WTC11 (cell line): Measurements from ENCODE around the gene EDEM2. TPM values are rescaled to one million over a fixed set of nuclear protein-coding genes. Genes with fewer than 3 reads are reported as not detected.

Source experiments
- ATAC-seq: fragments of 200-7000 bp; cut with Tn5 transposase; 2 replicates; pipeline ENCODE4 v1.10.0; 2021; ENCODE audit warnings: mild to moderate bottlenecking, moderate library complexity
- CTCF ChIA-PET: fragments of 300-600 bp; sonication (Branson Sonifier 250); formaldehyde crosslinking; loops from one replicate; lab custom pipeline; 2021; ENCODE audit warnings: antibody characterized with exemption; lab: Charles Lee
- POLR2A ChIA-PET: fragments of 350-600 bp; sonication (Branson Sonifier 250); formaldehyde crosslinking; loops from one replicate; lab custom pipeline; 2021; ENCODE audit warnings: antibody characterized with exemption; lab: Charles Lee
- DNase-seq: peaks from one replicate; pipeline ENCODE4 v3.0.0; 2021; ENCODE audit warnings: low spot score
- H3K27ac Mint-ChIP-seq: 2 replicates; pipeline ENCODE4 v1.8.0; 2021; ENCODE audit warnings: mixed read lengths
- H3K27me3 Mint-ChIP-seq: 2 replicates; pipeline ENCODE4 v1.8.0; 2021; ENCODE audit warnings: low read depth, mild to moderate bottlenecking, moderate library complexity, mixed read lengths
- H3K36me3 Mint-ChIP-seq: 2 replicates; pipeline ENCODE4 v1.8.0; 2021; ENCODE audit warnings: mixed read lengths
- H3K4me1 Mint-ChIP-seq: 2 replicates; pipeline ENCODE4 v1.8.0; 2022; ENCODE audit warnings: mixed read lengths
- H3K4me3 Mint-ChIP-seq: 2 replicates; pipeline ENCODE4 v1.8.0; 2021; ENCODE audit warnings: mild to moderate bottlenecking, moderate library complexity, mixed read lengths
- H3K9me3 Mint-ChIP-seq: 2 replicates; pipeline ENCODE4 v1.8.0; 2021; ENCODE audit warnings: mixed read lengths
- ATF1 ChIP-seq: sonication (generic); formaldehyde crosslinking; IDR thresholded peaks from 2 replicates; pipeline ENCODE4 v1.8.1; 2023; ENCODE audit warnings: mild to moderate bottlenecking, moderate library complexity, missing genetic modification reagents
- ATF2 ChIP-seq: sonication (generic); formaldehyde crosslinking; IDR thresholded peaks from 2 replicates; pipeline ENCODE4 v1.8.1; 2022; ENCODE audit warnings: low read depth, missing genetic modification reagents, borderline replicate concordance
- ESRRA ChIP-seq: sonication (generic); formaldehyde crosslinking; IDR thresholded peaks from 2 replicates; pipeline ENCODE4 v1.8.1; 2022; ENCODE audit warnings: mild to moderate bottlenecking, missing genetic modification reagents, borderline replicate concordance
- FOXP1 ChIP-seq: sonication (generic); formaldehyde crosslinking; IDR thresholded peaks from 2 replicates; pipeline ENCODE4 v1.8.0; 2022; ENCODE audit warnings: missing genetic modification reagents, mild to moderate bottlenecking, moderate library complexity, borderline replicate concordance
- GABPB1 ChIP-seq: sonication (generic); formaldehyde crosslinking; IDR thresholded peaks from 2 replicates; pipeline ENCODE4 v1.8.1; 2023; ENCODE audit warnings: mild to moderate bottlenecking, missing genetic modification reagents
- HMGXB4 ChIP-seq: sonication (generic); formaldehyde crosslinking; IDR thresholded peaks from 2 replicates; pipeline ENCODE4 v1.8.1; 2023; ENCODE audit warnings: mild to moderate bottlenecking, moderate library complexity, missing genetic modification reagents
- MAX ChIP-seq: sonication (generic); formaldehyde crosslinking; IDR thresholded peaks from 2 replicates; pipeline ENCODE4 v1.8.0; 2022; ENCODE audit warnings: mild to moderate bottlenecking, missing genetic modification reagents
- MXD4 ChIP-seq: fragments of 250-450 bp; sonication (Bioruptor Pico); IDR thresholded peaks from 2 replicates; pipeline ENCODE4 v1.8.0; 2021; ENCODE audit warnings: mild to moderate bottlenecking, moderate library complexity, borderline replicate concordance
- RELA ChIP-seq: sonication (generic); formaldehyde crosslinking; IDR thresholded peaks from 2 replicates; pipeline ENCODE4 v1.8.1; 2022; ENCODE audit warnings: missing genetic modification reagents, mild to moderate bottlenecking, borderline replicate concordance
- SP1 ChIP-seq: sonication (generic); formaldehyde crosslinking; conservative IDR thresholded peaks from 2 replicates; pipeline ENCODE4 v1.8.1; 2022; ENCODE audit warnings: missing genetic modification reagents
- USF2 ChIP-seq: sonication (generic); formaldehyde crosslinking; IDR thresholded peaks from 2 replicates; pipeline ENCODE4 v1.8.1; 2023; ENCODE audit warnings: mild to moderate bottlenecking, missing genetic modification reagents, moderate library complexity
- ZNF416 ChIP-seq: fragments of 250-450 bp; sonication (Bioruptor Pico); IDR thresholded peaks from 2 replicates; pipeline ENCODE4 v1.9.0; 2021; ENCODE audit warnings: mild to moderate bottlenecking, inconsistent platforms
- total RNA-seq: library from RNA; stranded (reverse); gene quantifications from 3 replicates; pipeline ENCODE4 v1.2.3, GENCODE V29; 2021
- TF ChIP-seq, protein P1 (sequence below): sonication (generic); formaldehyde crosslinking; conservative IDR thresholded peaks from 2 replicates; pipeline ENCODE4 v1.8.1; 2023; ENCODE audit warnings: mild to moderate bottlenecking, low read depth, missing genetic modification reagents, moderate library complexity
- TF ChIP-seq, protein P2 (sequence below): sonication (generic); formaldehyde crosslinking; IDR thresholded peaks from 2 replicates; pipeline ENCODE4 v1.8.0; 2022; ENCODE audit warnings: mild to moderate bottlenecking, missing genetic modification reagents
- TF ChIP-seq, protein P3 (sequence below): fragments of 250-450 bp; sonication (Bioruptor Pico); IDR thresholded peaks from 2 replicates; pipeline ENCODE4 v1.8.0; 2021; ENCODE audit warnings: mild to moderate bottlenecking
- TF ChIP-seq, protein P4 (sequence below): sonication (generic); formaldehyde crosslinking; IDR thresholded peaks from 2 replicates; pipeline ENCODE4 v1.8.1; 2023; ENCODE audit warnings: mild to moderate bottlenecking, missing genetic modification reagents, borderline replicate concordance

Gene EDEM2
- total RNA-seq, 1 experiment from 2014 or later, result 22.7 TPM

DNA sequence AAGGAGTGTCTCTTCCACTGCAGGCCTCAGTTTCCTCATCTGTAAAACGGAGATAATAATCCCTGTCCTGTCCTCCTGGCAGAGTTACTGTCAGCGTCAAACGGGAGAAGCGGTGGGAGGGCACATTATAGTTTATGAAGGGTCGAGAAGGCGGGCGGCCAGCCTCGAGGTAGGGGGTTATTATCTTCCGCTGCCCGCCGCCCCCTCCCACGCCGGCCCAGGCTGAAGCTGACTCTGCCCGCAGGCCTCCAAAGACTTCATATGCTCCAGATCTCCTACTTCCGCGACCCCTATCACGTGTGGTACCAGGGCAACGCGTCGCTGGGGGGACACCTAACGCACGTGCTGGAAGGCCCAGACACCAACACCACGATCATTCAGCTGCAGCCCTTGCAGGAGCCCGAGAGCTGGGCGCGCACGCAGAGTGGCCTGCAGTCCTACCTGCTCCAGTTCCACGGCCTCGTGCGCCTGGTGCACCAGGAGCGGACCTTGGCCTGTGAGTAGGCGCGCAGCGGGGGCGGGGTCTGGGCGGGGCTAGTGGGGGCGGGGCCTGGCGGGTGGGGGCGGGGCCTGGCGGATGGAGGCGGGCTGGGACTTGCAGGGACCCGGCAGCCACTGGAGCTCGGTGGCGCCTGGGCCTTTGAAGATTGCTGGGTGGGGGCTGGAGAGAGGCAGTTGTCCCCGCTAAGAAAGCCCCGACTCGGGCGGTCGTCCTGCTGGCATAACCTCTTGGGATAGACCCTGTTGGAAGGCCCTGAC, 27.5 kb upstream of the EDEM2 start:
- H3K4me3 Mint-ChIP-seq, result peak overlapping the region; percentile 60
- TF ChIP-seq FOXP1 (CRISPR knock-in tag), result peak; percentile 37; the same call in 1 of the 2 replicates
- TF ChIP-seq USF2 (CRISPR knock-in tag), result no peak
- no peak for TF ChIP-seq ATF1 (CRISPR knock-in tag)
- TF ChIP-seq MAX (CRISPR knock-in tag), result peak; percentile 87
- peak; percentile 72; the same call in 1 of the 2 replicates for TF ChIP-seq GABPB1 (CRISPR knock-in tag)
- peaks cover 22% of the 10 kb centered on the region for H3K27me3 Mint-ChIP-seq
- DNase-seq, result peak; percentile 80
- CTCF ChIA-PET, result interaction anchor here (0.9 to 1.0 kb wide), 2 partner anchors 30 to 78 kb away, joined by 3 to 4 read pairs; no protein-coding TSS in a partner anchor
- H3K4me1 Mint-ChIP-seq, result peaks cover 42% of the 10 kb centered on the region
- H3K27ac Mint-ChIP-seq, result no peak overlapping the region
- peak; percentile 48 for ATAC-seq
- POLR2A ChIA-PET, result interaction anchor here (1.2 kb wide), 1 partner anchor 28 kb away, joined by 5 read pairs; the partner anchor contains the start of gene EDEM2
- no peaks in the 10 kb centered on the region for H3K9me3 Mint-ChIP-seq
- peaks cover 19% of the 10 kb centered on the region for H3K36me3 Mint-ChIP-seq

DNA sequence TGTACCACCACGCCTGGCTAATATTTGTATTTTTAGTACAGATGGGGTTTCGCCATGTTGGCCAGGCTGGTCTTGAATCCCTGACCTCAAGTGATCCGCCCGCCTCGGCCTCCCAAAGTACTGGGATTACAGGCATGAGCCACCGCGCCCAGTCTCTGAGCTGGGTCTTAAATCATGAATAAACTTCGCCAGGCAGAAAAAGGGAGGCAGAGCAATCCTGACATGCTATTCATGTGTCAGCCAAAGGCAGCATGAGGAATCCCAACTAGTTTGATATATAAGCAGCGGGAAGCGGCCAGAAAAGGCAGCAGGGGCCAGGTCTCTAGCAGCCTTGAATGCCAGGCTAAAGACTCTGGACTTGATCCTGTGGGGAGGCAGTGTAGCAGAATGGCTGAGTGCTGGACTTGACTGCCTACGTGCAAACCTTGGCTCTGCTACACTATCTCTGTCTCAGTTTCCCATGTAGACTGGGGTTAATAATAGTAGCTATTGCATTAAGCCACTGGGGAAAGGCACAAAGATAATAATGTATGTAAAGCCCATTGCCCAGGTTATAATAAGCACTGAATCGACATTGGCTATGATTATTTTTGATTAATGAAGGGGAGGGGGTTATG, 26.5 kb upstream of the EDEM2 start:
- H3K4me1 Mint-ChIP-seq, result peaks cover 42% of the 10 kb centered on the region
- ChIA-PET POLR2A (no interaction called here), CTCF (interaction anchor here (0.7 kb wide), 1 partner anchor 29 kb away, joined by 3 read pairs; no protein-coding TSS in a partner anchor)
- H3K4me3 Mint-ChIP-seq, result peak overlapping the region; percentile 60
- peaks cover 22% of the 10 kb centered on the region for H3K27me3 Mint-ChIP-seq
- ATAC-seq (no peak), DNase-seq (no peak)
- peaks cover 19% of the 10 kb centered on the region for H3K36me3 Mint-ChIP-seq
- no peaks in the 10 kb centered on the region for H3K9me3 Mint-ChIP-seq
- TF ChIP-seq RELA (CRISPR knock-in tag) (no peak), ZNF416 (CRISPR knock-in tag) (no peak), ATF2 (CRISPR knock-in tag) (no peak), SP1 (no peak), MXD4 (CRISPR knock-in tag) (no peak), ESRRA (CRISPR knock-in tag) (no peak), HMGXB4 (no peak), MAX (CRISPR knock-in tag) (no peak), ATF1 (CRISPR knock-in tag) (no peak)
- TF ChIP-seq, protein P1, sequence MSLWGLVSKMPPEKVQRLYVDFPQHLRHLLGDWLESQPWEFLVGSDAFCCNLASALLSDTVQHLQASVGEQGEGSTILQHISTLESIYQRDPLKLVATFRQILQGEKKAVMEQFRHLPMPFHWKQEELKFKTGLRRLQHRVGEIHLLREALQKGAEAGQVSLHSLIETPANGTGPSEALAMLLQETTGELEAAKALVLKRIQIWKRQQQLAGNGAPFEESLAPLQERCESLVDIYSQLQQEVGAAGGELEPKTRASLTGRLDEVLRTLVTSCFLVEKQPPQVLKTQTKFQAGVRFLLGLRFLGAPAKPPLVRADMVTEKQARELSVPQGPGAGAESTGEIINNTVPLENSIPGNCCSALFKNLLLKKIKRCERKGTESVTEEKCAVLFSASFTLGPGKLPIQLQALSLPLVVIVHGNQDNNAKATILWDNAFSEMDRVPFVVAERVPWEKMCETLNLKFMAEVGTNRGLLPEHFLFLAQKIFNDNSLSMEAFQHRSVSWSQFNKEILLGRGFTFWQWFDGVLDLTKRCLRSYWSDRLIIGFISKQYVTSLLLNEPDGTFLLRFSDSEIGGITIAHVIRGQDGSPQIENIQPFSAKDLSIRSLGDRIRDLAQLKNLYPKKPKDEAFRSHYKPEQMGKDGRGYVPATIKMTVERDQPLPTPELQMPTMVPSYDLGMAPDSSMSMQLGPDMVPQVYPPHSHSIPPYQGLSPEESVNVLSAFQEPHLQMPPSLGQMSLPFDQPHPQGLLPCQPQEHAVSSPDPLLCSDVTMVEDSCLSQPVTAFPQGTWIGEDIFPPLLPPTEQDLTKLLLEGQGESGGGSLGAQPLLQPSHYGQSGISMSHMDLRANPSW (CRISPR knock-in tag), result no peak
- TF ChIP-seq, protein P2, sequence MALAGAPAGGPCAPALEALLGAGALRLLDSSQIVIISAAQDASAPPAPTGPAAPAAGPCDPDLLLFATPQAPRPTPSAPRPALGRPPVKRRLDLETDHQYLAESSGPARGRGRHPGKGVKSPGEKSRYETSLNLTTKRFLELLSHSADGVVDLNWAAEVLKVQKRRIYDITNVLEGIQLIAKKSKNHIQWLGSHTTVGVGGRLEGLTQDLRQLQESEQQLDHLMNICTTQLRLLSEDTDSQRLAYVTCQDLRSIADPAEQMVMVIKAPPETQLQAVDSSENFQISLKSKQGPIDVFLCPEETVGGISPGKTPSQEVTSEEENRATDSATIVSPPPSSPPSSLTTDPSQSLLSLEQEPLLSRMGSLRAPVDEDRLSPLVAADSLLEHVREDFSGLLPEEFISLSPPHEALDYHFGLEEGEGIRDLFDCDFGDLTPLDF, result no peak
- TF ChIP-seq, protein P3, sequence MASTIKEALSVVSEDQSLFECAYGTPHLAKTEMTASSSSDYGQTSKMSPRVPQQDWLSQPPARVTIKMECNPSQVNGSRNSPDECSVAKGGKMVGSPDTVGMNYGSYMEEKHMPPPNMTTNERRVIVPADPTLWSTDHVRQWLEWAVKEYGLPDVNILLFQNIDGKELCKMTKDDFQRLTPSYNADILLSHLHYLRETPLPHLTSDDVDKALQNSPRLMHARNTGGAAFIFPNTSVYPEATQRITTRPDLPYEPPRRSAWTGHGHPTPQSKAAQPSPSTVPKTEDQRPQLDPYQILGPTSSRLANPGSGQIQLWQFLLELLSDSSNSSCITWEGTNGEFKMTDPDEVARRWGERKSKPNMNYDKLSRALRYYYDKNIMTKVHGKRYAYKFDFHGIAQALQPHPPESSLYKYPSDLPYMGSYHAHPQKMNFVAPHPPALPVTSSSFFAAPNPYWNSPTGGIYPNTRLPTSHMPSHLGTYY (CRISPR knock-in tag), result no peak
- TF ChIP-seq, protein P4, sequence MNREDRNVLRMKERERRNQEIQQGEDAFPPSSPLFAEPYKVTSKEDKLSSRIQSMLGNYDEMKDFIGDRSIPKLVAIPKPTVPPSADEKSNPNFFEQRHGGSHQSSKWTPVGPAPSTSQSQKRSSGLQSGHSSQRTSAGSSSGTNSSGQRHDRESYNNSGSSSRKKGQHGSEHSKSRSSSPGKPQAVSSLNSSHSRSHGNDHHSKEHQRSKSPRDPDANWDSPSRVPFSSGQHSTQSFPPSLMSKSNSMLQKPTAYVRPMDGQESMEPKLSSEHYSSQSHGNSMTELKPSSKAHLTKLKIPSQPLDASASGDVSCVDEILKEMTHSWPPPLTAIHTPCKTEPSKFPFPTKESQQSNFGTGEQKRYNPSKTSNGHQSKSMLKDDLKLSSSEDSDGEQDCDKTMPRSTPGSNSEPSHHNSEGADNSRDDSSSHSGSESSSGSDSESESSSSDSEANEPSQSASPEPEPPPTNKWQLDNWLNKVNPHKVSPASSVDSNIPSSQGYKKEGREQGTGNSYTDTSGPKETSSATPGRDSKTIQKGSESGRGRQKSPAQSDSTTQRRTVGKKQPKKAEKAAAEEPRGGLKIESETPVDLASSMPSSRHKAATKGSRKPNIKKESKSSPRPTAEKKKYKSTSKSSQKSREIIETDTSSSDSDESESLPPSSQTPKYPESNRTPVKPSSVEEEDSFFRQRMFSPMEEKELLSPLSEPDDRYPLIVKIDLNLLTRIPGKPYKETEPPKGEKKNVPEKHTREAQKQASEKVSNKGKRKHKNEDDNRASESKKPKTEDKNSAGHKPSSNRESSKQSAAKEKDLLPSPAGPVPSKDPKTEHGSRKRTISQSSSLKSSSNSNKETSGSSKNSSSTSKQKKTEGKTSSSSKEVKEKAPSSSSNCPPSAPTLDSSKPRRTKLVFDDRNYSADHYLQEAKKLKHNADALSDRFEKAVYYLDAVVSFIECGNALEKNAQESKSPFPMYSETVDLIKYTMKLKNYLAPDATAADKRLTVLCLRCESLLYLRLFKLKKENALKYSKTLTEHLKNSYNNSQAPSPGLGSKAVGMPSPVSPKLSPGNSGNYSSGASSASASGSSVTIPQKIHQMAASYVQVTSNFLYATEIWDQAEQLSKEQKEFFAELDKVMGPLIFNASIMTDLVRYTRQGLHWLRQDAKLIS, result no peak
- no peak overlapping the region for H3K27ac Mint-ChIP-seq
